Measurements from ENCODE around the gene CFAP70.

DNA sequence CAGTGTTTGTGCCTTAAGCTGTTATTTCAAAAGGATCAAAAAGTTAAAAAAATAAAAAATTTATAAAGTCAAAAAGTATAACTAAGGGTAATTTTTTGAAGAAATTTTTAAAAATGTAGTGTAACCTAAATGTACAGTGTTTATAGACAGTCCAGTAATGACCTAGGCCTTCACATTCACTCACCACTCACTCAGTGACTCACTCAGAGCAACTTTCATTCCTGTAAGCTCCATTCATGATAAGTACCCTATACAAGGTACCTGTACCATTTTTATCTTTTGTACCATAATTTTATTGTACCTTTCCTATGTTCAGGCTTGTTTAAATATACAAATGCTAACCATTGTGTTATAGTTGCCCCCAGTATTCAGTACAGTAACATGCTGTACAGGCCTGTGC, 133.1 kb downstream of the CFAP70 start:
- TF ChIP-seq, protein P1, sequence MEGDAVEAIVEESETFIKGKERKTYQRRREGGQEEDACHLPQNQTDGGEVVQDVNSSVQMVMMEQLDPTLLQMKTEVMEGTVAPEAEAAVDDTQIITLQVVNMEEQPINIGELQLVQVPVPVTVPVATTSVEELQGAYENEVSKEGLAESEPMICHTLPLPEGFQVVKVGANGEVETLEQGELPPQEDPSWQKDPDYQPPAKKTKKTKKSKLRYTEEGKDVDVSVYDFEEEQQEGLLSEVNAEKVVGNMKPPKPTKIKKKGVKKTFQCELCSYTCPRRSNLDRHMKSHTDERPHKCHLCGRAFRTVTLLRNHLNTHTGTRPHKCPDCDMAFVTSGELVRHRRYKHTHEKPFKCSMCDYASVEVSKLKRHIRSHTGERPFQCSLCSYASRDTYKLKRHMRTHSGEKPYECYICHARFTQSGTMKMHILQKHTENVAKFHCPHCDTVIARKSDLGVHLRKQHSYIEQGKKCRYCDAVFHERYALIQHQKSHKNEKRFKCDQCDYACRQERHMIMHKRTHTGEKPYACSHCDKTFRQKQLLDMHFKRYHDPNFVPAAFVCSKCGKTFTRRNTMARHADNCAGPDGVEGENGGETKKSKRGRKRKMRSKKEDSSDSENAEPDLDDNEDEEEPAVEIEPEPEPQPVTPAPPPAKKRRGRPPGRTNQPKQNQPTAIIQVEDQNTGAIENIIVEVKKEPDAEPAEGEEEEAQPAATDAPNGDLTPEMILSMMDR (IDR thresholded peaks at IDR 0.05; ENCODE audit: insufficient read depth, low read length): no peak
- TF ChIP-seq GABPA (IDR thresholded peaks at IDR 0.05; ENCODE audit: low read depth): no peak
- TF ChIP-seq POLR2AphosphoS5 (IDR thresholded peaks at IDR 0.05; ENCODE audit: low read depth): no peak
- TF ChIP-seq, protein P2, sequence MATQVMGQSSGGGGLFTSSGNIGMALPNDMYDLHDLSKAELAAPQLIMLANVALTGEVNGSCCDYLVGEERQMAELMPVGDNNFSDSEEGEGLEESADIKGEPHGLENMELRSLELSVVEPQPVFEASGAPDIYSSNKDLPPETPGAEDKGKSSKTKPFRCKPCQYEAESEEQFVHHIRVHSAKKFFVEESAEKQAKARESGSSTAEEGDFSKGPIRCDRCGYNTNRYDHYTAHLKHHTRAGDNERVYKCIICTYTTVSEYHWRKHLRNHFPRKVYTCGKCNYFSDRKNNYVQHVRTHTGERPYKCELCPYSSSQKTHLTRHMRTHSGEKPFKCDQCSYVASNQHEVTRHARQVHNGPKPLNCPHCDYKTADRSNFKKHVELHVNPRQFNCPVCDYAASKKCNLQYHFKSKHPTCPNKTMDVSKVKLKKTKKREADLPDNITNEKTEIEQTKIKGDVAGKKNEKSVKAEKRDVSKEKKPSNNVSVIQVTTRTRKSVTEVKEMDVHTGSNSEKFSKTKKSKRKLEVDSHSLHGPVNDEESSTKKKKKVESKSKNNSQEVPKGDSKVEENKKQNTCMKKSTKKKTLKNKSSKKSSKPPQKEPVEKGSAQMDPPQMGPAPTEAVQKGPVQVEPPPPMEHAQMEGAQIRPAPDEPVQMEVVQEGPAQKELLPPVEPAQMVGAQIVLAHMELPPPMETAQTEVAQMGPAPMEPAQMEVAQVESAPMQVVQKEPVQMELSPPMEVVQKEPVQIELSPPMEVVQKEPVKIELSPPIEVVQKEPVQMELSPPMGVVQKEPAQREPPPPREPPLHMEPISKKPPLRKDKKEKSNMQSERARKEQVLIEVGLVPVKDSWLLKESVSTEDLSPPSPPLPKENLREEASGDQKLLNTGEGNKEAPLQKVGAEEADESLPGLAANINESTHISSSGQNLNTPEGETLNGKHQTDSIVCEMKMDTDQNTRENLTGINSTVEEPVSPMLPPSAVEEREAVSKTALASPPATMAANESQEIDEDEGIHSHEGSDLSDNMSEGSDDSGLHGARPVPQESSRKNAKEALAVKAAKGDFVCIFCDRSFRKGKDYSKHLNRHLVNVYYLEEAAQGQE (IDR thresholded peaks at IDR 0.05; ENCODE audit: insufficient replicate concordance, low read depth): no peak
- TF ChIP-seq SPI1 (IDR thresholded peaks at IDR 0.05; ENCODE audit: borderline replicate concordance, low read depth): no peak
